Stimulated activated effector memory CD8-positive, alpha-beta T cell treated with anti-CD3 and anti-CD28 coated beads, Interleukin-12 subunit alpha, Interleukin-12 subunit beta, amount 100 ng/mL, for 72 hours (primary cell): ENCODE data around the gene CEP68.
A peak's percentile ranks its signal among the peaks of the same experiment; 100 is the strongest.

Source experiments
- ATAC-seq: fragments of 150-1000 bp; cut with Tn5 transposase; 2 replicates; pipeline ENCODE4 v1.10.0; 2021
- DNase-seq, 2 donors: peaks; one replicate each; pipeline ENCODE4 v3.0.0; 2021 to 2022; ENCODE audit warnings: low spot score in 2 of 2
- H3K27ac Mint-ChIP-seq: one replicate; pipeline ENCODE4 v1.8.0; 2022; ENCODE audit warnings: mild to moderate bottlenecking, mixed read lengths
- H3K36me3 Mint-ChIP-seq: one replicate; pipeline ENCODE4 v1.8.0; 2022; ENCODE audit warnings: mild to moderate bottlenecking, mixed read lengths
- H3K4me1 Mint-ChIP-seq: one replicate; pipeline ENCODE4 v1.8.0; 2022; ENCODE audit warnings: mixed read lengths
- H3K4me3 Mint-ChIP-seq: one replicate; pipeline ENCODE4 v1.8.0; 2022; ENCODE audit warnings: mild to moderate bottlenecking, mixed read lengths
- H3K9me3 Mint-ChIP-seq: one replicate; pipeline ENCODE4 v1.8.0; 2022; ENCODE audit warnings: mixed read lengths

Gene CEP68

GRCh38 chr2:65079017-65079416 lies 22.8 kb downstream of the CEP68 start:
- Mint-ChIP-seq H3K27ac (peak overlapping the region; percentile 43), H3K4me3 (no peak overlapping the region), H3K4me1 (no peaks in the 10 kb centered on the region), H3K36me3 (peaks cover 90% of the 10 kb centered on the region), H3K9me3 (no peaks in the 10 kb centered on the region)
- DNase-seq (no peak), ATAC-seq (no peak)

- H3K9me3 Mint-ChIP-seq: no peaks in the 10 kb centered on the region
- no peak for ATAC-seq
- H3K36me3 Mint-ChIP-seq: peaks cover 92% of the 10 kb centered on the region
- no peak overlapping the region for H3K4me3 Mint-ChIP-seq
- no peak overlapping the region for H3K27ac Mint-ChIP-seq
- no peaks in the 10 kb centered on the region for H3K4me1 Mint-ChIP-seq
- no peak for DNase-seq
Measured at GRCh38 chr2:65081232-65081685, 25.0 kb downstream of the CEP68 start.

- no peak for ATAC-seq
Measured at GRCh38 chr2:65085148-65085547, 28.9 kb downstream of the CEP68 start.

GRCh38 chr2:65092791-65093190 lies 36.6 kb downstream of the CEP68 start:
- Mint-ChIP-seq H3K36me3 (peaks cover 100% of the 10 kb centered on the region), H3K9me3 (no peaks in the 10 kb centered on the region), H3K4me3 (no peak overlapping the region), H3K4me1 (peaks cover 13% of the 10 kb centered on the region), H3K27ac (peak overlapping the region; percentile 67)
- no peak for ATAC-seq
- DNase-seq: no peak

More at GRCh38 chr2:65085148-65085547, 28.9 kb downstream of the CEP68 start:
- no peak for DNase-seq
- H3K4me1 Mint-ChIP-seq: no peaks in the 10 kb centered on the region
- no peak overlapping the region for H3K27ac Mint-ChIP-seq
- no peak overlapping the region for H3K4me3 Mint-ChIP-seq
- peaks cover 100% of the 10 kb centered on the region for H3K36me3 Mint-ChIP-seq
- no peaks in the 10 kb centered on the region for H3K9me3 Mint-ChIP-seq

- H3K27ac Mint-ChIP-seq: peak overlapping the region; percentile 67
- H3K4me1 Mint-ChIP-seq: peaks cover 13% of the 10 kb centered on the region
- no peaks in the 10 kb centered on the region for H3K9me3 Mint-ChIP-seq
- no peak overlapping the region for H3K4me3 Mint-ChIP-seq
- ATAC-seq: no peak
- H3K36me3 Mint-ChIP-seq: peaks cover 100% of the 10 kb centered on the region
- no peak for DNase-seq
Measured at GRCh38 chr2:65093211-65093610, 37.0 kb downstream of the CEP68 start.

GRCh38 chr2:65096948-65097347 lies 40.7 kb downstream of the CEP68 start:
- DNase-seq (no peak), ATAC-seq (no peak)
- peaks cover 18% of the 10 kb centered on the region for H3K4me1 Mint-ChIP-seq
- peak overlapping the region; percentile 29 for H3K27ac Mint-ChIP-seq
- peaks cover 100% of the 10 kb centered on the region for H3K36me3 Mint-ChIP-seq
- no peak overlapping the region for H3K4me3 Mint-ChIP-seq
- no peaks in the 10 kb centered on the region for H3K9me3 Mint-ChIP-seq

- Mint-ChIP-seq H3K4me3 (no peak overlapping the region), H3K4me1 (peaks cover 15% of the 10 kb centered on the region), H3K9me3 (no peaks in the 10 kb centered on the region), H3K36me3 (peaks cover 100% of the 10 kb centered on the region), H3K27ac (no peak overlapping the region)
- no peak for DNase-seq
- no peak for ATAC-seq
Measured at GRCh38 chr2:65097844-65098243, 41.6 kb downstream of the CEP68 start.

- Mint-ChIP-seq H3K9me3 (no peaks in the 10 kb centered on the region), H3K4me3 (no peak overlapping the region), H3K4me1 (peaks cover 10% of the 10 kb centered on the region), H3K36me3 (peaks cover 100% of the 10 kb centered on the region), H3K27ac (no peak overlapping the region)
- ATAC-seq (no peak), DNase-seq (no peak)
Measured at GRCh38 chr2:65098741-65099140, 42.5 kb downstream of the CEP68 start.

GRCh38 chr2:65101071-65101470 lies 44.9 kb downstream of the CEP68 start:
- Mint-ChIP-seq H3K27ac (no peak overlapping the region), H3K4me3 (no peak overlapping the region)

GRCh38 chr2:65103013-65103715 lies 46.9 kb downstream of the CEP68 start:
- peaks cover 94% of the 10 kb centered on the region for H3K36me3 Mint-ChIP-seq
- no peak overlapping the region for H3K4me3 Mint-ChIP-seq

More at GRCh38 chr2:65101071-65101470, 44.9 kb downstream of the CEP68 start:
- H3K9me3 Mint-ChIP-seq: no peaks in the 10 kb centered on the region
- peaks cover 19% of the 10 kb centered on the region for H3K4me1 Mint-ChIP-seq
- H3K36me3 Mint-ChIP-seq: peaks cover 99% of the 10 kb centered on the region
- DNase-seq (no peak), ATAC-seq (no peak)

GRCh38 chr2:65107530-65107929 lies 51.3 kb downstream of the CEP68 start:
- H3K36me3 Mint-ChIP-seq: peaks cover 85% of the 10 kb centered on the region
- ATAC-seq: no peak
- no peaks in the 10 kb centered on the region for H3K9me3 Mint-ChIP-seq
- no peak overlapping the region for H3K4me3 Mint-ChIP-seq
- peak overlapping the region; percentile 81 for H3K27ac Mint-ChIP-seq
- DNase-seq: no peak
- peaks cover 32% of the 10 kb centered on the region for H3K4me1 Mint-ChIP-seq

More at GRCh38 chr2:65103013-65103715, 46.9 kb downstream of the CEP68 start:
- DNase-seq (no peak), ATAC-seq (no peak)
- Mint-ChIP-seq H3K9me3 (no peaks in the 10 kb centered on the region), H3K4me1 (peaks cover 26% of the 10 kb centered on the region), H3K27ac (no peak overlapping the region)

- no peak overlapping the region for H3K4me3 Mint-ChIP-seq
- ATAC-seq (no peak), DNase-seq (no peak)
- H3K9me3 Mint-ChIP-seq: no peaks in the 10 kb centered on the region
- H3K36me3 Mint-ChIP-seq: peaks cover 73% of the 10 kb centered on the region
- H3K4me1 Mint-ChIP-seq: peaks cover 32% of the 10 kb centered on the region
- H3K27ac Mint-ChIP-seq: no peak overlapping the region
Measured at GRCh38 chr2:65108780-65109179, 52.6 kb downstream of the CEP68 start.

GRCh38 chr2:65112633-65113032 lies 56.4 kb downstream of the CEP68 start:
- no peak for DNase-seq
- peaks cover 35% of the 10 kb centered on the region for H3K4me1 Mint-ChIP-seq
- no peak overlapping the region for H3K27ac Mint-ChIP-seq
- H3K36me3 Mint-ChIP-seq: peaks cover 45% of the 10 kb centered on the region
- H3K4me3 Mint-ChIP-seq: no peak overlapping the region
- no peaks in the 10 kb centered on the region for H3K9me3 Mint-ChIP-seq
- no peak for ATAC-seq

- Mint-ChIP-seq H3K27ac (no peak overlapping the region), H3K4me1 (peaks cover 38% of the 10 kb centered on the region), H3K36me3 (peaks cover 43% of the 10 kb centered on the region), H3K9me3 (no peaks in the 10 kb centered on the region), H3K4me3 (no peak overlapping the region)
- DNase-seq (no peak), ATAC-seq (no peak)
Measured at GRCh38 chr2:65113229-65113628, 57.0 kb downstream of the CEP68 start.

GRCh38 chr2:65113816-65114215 lies 57.6 kb downstream of the CEP68 start:
- peaks cover 38% of the 10 kb centered on the region for H3K4me1 Mint-ChIP-seq
- ATAC-seq (no peak), DNase-seq (no peak)
- H3K4me3 Mint-ChIP-seq: no peak overlapping the region
- H3K9me3 Mint-ChIP-seq: no peaks in the 10 kb centered on the region
- H3K36me3 Mint-ChIP-seq: peaks cover 40% of the 10 kb centered on the region
- peak overlapping the region; percentile 56 for H3K27ac Mint-ChIP-seq

- H3K4me3 Mint-ChIP-seq: no peak overlapping the region
- H3K4me1 Mint-ChIP-seq: peaks cover 43% of the 10 kb centered on the region
- H3K27ac Mint-ChIP-seq: no peak overlapping the region
- ATAC-seq: no peak
- peaks cover 39% of the 10 kb centered on the region for H3K36me3 Mint-ChIP-seq
- no peaks in the 10 kb centered on the region for H3K9me3 Mint-ChIP-seq
- DNase-seq: no peak
Measured at GRCh38 chr2:65114921-65115320, 58.7 kb downstream of the CEP68 start.
